Testis (tissue), 2 donors: ENCODE data around the gene KCNH5.

Experiments used
- POLR2A ChIP-seq: fragments of 450-650 bp; IDR thresholded peaks from one replicate; pipeline ENCODE4 v1.6.1; 2017; ENCODE audit warnings: antibody characterized with exemption, mild to moderate bottlenecking, moderate library complexity
- TF ChIP-seq, protein P1 (sequence below), 3 experiments: fragments of 450-650 bp in 2 of 3; fragments of 200-600 bp in 1 of 3; sonication (generic) in 1 of 3; IDR thresholded peaks; one replicate each; pipeline ENCODE4 v1.5.1; 2016 to 2019; ENCODE audit warnings: antibody characterized with exemption in 3 of 3, mild to moderate bottlenecking in 2 of 3, moderate library complexity in 1 of 3

DNA sequence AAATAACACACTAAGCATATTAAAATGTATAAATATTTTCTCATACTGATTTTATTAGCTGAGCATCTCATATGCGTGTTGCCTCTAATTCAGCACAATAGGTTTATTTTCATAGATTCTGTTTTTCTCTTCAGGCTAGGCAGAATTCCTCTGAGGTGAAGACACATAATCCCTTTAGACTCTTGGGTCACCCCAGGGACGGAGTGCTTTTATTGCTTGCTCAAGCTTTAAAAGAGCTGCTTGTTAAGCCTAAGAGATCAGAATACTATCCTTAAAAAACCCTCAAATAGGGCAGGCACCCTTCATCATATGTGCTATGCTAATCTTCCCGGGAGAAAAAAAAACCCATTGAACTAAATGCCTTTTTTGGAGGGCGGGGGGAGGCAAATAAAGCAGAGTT, 390.1 kb downstream of the KCNH5 start:
- TF ChIP-seq, protein P1, sequence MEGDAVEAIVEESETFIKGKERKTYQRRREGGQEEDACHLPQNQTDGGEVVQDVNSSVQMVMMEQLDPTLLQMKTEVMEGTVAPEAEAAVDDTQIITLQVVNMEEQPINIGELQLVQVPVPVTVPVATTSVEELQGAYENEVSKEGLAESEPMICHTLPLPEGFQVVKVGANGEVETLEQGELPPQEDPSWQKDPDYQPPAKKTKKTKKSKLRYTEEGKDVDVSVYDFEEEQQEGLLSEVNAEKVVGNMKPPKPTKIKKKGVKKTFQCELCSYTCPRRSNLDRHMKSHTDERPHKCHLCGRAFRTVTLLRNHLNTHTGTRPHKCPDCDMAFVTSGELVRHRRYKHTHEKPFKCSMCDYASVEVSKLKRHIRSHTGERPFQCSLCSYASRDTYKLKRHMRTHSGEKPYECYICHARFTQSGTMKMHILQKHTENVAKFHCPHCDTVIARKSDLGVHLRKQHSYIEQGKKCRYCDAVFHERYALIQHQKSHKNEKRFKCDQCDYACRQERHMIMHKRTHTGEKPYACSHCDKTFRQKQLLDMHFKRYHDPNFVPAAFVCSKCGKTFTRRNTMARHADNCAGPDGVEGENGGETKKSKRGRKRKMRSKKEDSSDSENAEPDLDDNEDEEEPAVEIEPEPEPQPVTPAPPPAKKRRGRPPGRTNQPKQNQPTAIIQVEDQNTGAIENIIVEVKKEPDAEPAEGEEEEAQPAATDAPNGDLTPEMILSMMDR (IDR thresholded peaks at IDR 0.05), result no peak
- TF ChIP-seq POLR2A, result no peak
